ENCODE results near the gene THTPA.

THTPA gene

GRCh38 chr14:23551266-23552028 lies 4.6 kb upstream of the THTPA start, which contains the start of gene ZFHX2:
Gene ZFHX2, minus strand, starts transcription at chr14:23551765. Its CDS starts 16,440 bp downstream, at chr14:23535325.
- TF ChIP-seq GATA3 (IDR thresholded peaks at IDR 0.05; ENCODE audit: low read depth, low read length) (no peak), GATA2 (IDR thresholded peaks at IDR 0.05; ENCODE audit: low read depth, low read length) (no peak)

- no peak for TF ChIP-seq GATA3 (IDR thresholded peaks at IDR 0.05; ENCODE audit: low read depth, low read length)
- TF ChIP-seq GATA2 (IDR thresholded peaks at IDR 0.05; ENCODE audit: low read depth, low read length): no peak
Observed at GRCh38 chr14:23555533-23555881, 564 bp upstream of the THTPA start.

GRCh38 chr14:23556700-23557440 lies 799 bp downstream of the THTPA start:
- TF ChIP-seq GATA2 (IDR thresholded peaks at IDR 0.05; ENCODE audit: low read depth, low read length) (no peak), GATA3 (IDR thresholded peaks at IDR 0.05; ENCODE audit: low read depth, low read length) (no peak)

GRCh38 chr14:23557521-23557920 lies 1.4 kb downstream of the THTPA start:
- no peak for TF ChIP-seq GATA3 (IDR thresholded peaks at IDR 0.05; ENCODE audit: low read depth, low read length)
- TF ChIP-seq GATA2 (IDR thresholded peaks at IDR 0.05; ENCODE audit: low read depth, low read length): no peak

GRCh38 chr14:23557946-23558345 lies 1.9 kb downstream of the THTPA start:
- TF ChIP-seq GATA2 (IDR thresholded peaks at IDR 0.05; ENCODE audit: low read depth, low read length) (no peak), GATA3 (IDR thresholded peaks at IDR 0.05; ENCODE audit: low read depth, low read length) (no peak)

- no peak for TF ChIP-seq GATA2 (IDR thresholded peaks at IDR 0.05; ENCODE audit: low read depth, low read length)
- TF ChIP-seq GATA3 (IDR thresholded peaks at IDR 0.05; ENCODE audit: low read depth, low read length): no peak
Observed at GRCh38 chr14:23558346-23559009, 2.4 kb downstream of the THTPA start.

- TF ChIP-seq GATA3 (IDR thresholded peaks at IDR 0.05; ENCODE audit: low read depth, low read length) (no peak), GATA2 (IDR thresholded peaks at IDR 0.05; ENCODE audit: low read depth, low read length) (no peak)
Observed at GRCh38 chr14:23559010-23559925, 3.2 kb downstream of the THTPA start.

GRCh38 chr14:23559926-23560520 lies 4.0 kb downstream of the THTPA start:
- TF ChIP-seq GATA2 (IDR thresholded peaks at IDR 0.05; ENCODE audit: low read depth, low read length) (no peak), GATA3 (IDR thresholded peaks at IDR 0.05; ENCODE audit: low read depth, low read length) (no peak)

- TF ChIP-seq GATA3 (IDR thresholded peaks at IDR 0.05; ENCODE audit: low read depth, low read length) (no peak), GATA2 (IDR thresholded peaks at IDR 0.05; ENCODE audit: low read depth, low read length) (no peak)
Observed at GRCh38 chr14:23561259-23561658, 5.2 kb downstream of the THTPA start.

GRCh38 chr14:23561873-23562821 lies 6.1 kb downstream of the THTPA start:
- TF ChIP-seq GATA2 (IDR thresholded peaks at IDR 0.05; ENCODE audit: low read depth, low read length): no peak
- no peak for TF ChIP-seq GATA3 (IDR thresholded peaks at IDR 0.05; ENCODE audit: low read depth, low read length)

- TF ChIP-seq GATA2 (IDR thresholded peaks at IDR 0.05; ENCODE audit: low read depth, low read length): no peak
- no peak for TF ChIP-seq GATA3 (IDR thresholded peaks at IDR 0.05; ENCODE audit: low read depth, low read length)
Observed at GRCh38 chr14:23562822-23563472, 6.9 kb downstream of the THTPA start.
